ENCODE measurements around the gene MMP13.
"Not testable (repeated sequence)": the region's sequence is repeated elsewhere in the genome, so short reads cannot be mapped to it uniquely, and the experiment has no call there.

Gene MMP13

GRCh38 chr11:102986815-102987214 is 31.3 kb upstream of the MMP13 start:
- Histone ChIP-seq H3K4me3 (ENCODE audit: low read depth, low read length) (no peak overlapping the region), H3K27me3 (no peaks in the 10 kb centered on the region), H3K9me3 (no peaks in the 10 kb centered on the region), H3K4me1 (no peaks in the 10 kb centered on the region), H3K36me3 (no peaks in the 10 kb centered on the region)
- no peak for DNase-seq
- no peak for TF ChIP-seq CTCF (IDR thresholded peaks at IDR 0.05; ENCODE audit: low read depth, low read length)

- no peak for TF ChIP-seq CTCF (IDR thresholded peaks at IDR 0.05; ENCODE audit: low read depth, low read length)
- H3K4me1 ChIP-seq = no peaks in the 10 kb centered on the region
- DNase-seq = no peak
- H3K27me3 ChIP-seq = no peaks in the 10 kb centered on the region
- no peaks in the 10 kb centered on the region for H3K36me3 ChIP-seq
- no peaks in the 10 kb centered on the region for H3K9me3 ChIP-seq
- no peak overlapping the region for H3K4me3 ChIP-seq (ENCODE audit: low read depth, low read length)
Observed at GRCh38 chr11:102985850-102986249, 30.3 kb upstream of the MMP13 start.

- Histone ChIP-seq H3K4me3 (ENCODE audit: low read depth, low read length) (no peak overlapping the region), H3K36me3 (no peaks in the 10 kb centered on the region), H3K27me3 (no peaks in the 10 kb centered on the region), H3K9me3 (no peaks in the 10 kb centered on the region), H3K4me1 (no peaks in the 10 kb centered on the region)
- no peak for DNase-seq
- TF ChIP-seq CTCF (IDR thresholded peaks at IDR 0.05; ENCODE audit: low read depth, low read length) = no peak
Observed at GRCh38 chr11:102983486-102983885, 28.0 kb upstream of the MMP13 start.

- no peaks in the 10 kb centered on the region for H3K9me3 ChIP-seq
- no peak overlapping the region for H3K4me3 ChIP-seq (ENCODE audit: low read depth, low read length)
- H3K27me3 ChIP-seq = no peaks in the 10 kb centered on the region
- DNase-seq = no peak
- no peaks in the 10 kb centered on the region for H3K4me1 ChIP-seq
- no peaks in the 10 kb centered on the region for H3K36me3 ChIP-seq
- TF ChIP-seq CTCF (IDR thresholded peaks at IDR 0.05; ENCODE audit: low read depth, low read length) = no peak
Observed at GRCh38 chr11:102981324-102981910, 25.9 kb upstream of the MMP13 start.

GRCh38 chr11:102974552-102975280 is 19.2 kb upstream of the MMP13 start:
- TF ChIP-seq CTCF (IDR thresholded peaks at IDR 0.05; ENCODE audit: low read depth, low read length) = no peak
- Histone ChIP-seq H3K4me1 (peaks cover 3% of the 10 kb centered on the region; the same call in 1 of the 2 replicates), H3K9me3 (no peaks in the 10 kb centered on the region), H3K4me3 (ENCODE audit: low read depth, low read length) (no peak overlapping the region), H3K36me3 (no peaks in the 10 kb centered on the region), H3K27me3 (peaks cover 10% of the 10 kb centered on the region)
- peak; percentile 11 for DNase-seq

- not testable (repeated sequence) for DNase-seq; H3K27me3 ChIP-seq; H3K4me1 ChIP-seq; H3K36me3 ChIP-seq; H3K4me3 ChIP-seq (ENCODE audit: low read depth, low read length); H3K9me3 ChIP-seq
Observed at GRCh38 chr11:102973698-102974097, 18.2 kb upstream of the MMP13 start.
